Measurements from ENCODE around the gene DSCAML1. TPM values are rescaled to one million over a fixed set of nuclear protein-coding genes. Genes with fewer than 3 reads are reported as not detected.

The DSCAML1 gene
- total RNA-seq, 4 donors from 2014 or later: 0.54 to 1.8 (median 0.99) TPM

DNA sequence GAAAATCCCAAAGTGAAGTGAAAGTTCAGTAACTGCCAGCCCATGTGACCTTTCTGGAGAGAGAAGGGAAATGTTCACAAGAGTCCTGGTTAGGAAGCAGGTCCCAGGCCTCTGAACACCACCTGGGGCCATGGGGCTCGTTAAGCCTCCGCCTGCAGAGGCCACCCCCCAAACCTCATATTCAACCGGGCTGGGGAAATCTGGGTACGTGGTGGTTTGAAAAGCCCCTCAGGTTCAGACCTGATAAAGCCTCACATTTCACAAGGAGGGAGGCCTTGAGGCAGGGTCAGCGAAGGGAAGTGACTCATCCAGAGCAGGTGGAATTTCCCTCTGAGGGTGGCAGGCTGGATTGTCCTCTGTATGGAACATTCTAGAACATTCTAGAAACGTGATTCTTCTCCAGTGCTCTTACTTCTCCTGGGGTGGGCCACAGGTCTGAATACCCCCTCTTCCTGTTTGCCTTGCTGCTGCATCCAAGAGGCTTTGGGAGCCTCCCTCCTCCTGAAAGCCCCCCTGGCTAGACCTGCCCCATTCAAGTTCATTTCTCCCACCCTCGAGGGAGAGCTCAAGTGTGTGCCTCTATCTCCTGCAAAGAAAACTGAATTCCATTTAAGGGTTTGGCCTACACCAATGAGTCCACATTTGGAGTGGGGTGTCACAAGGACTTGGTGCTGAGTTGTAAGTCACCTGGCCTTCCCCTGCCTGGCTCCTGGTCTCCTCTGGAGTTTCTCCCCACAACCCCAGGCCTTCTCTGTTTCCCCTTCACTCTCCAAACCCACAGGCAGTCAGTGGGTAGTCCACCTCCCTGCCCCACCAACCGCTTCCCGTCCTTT lies 21.2 kb upstream of the DSCAML1 start:
- Histone ChIP-seq H3K36me3 (no peaks in the 10 kb centered on the region), H3K27me3 (no peaks in the 10 kb centered on the region), H3K27ac (peak overlapping the region in 2 of 3 donors; percentile 24 to 89), H3K4me3 (replicated peaks in 1 of 3) (no peak overlapping the region), H3K9me3 (no peaks in the 10 kb centered on the region), H3K4me1 (peaks cover 32 to 75% of the 10 kb centered on the region in 2 donors)
- TF ChIP-seq POLR2A (IDR thresholded peaks at IDR 0.05): no peak
- no peak for DNase-seq
- intact Hi-C loops (cut with DNase I): loop anchor here (5.0 kb wide), 1 partner anchor 391 kb away; no protein-coding TSS in a partner anchor
- WGBS, 2 donors: 61 to 67% methylated on average over 9 of the region's 9 CpGs

DNA sequence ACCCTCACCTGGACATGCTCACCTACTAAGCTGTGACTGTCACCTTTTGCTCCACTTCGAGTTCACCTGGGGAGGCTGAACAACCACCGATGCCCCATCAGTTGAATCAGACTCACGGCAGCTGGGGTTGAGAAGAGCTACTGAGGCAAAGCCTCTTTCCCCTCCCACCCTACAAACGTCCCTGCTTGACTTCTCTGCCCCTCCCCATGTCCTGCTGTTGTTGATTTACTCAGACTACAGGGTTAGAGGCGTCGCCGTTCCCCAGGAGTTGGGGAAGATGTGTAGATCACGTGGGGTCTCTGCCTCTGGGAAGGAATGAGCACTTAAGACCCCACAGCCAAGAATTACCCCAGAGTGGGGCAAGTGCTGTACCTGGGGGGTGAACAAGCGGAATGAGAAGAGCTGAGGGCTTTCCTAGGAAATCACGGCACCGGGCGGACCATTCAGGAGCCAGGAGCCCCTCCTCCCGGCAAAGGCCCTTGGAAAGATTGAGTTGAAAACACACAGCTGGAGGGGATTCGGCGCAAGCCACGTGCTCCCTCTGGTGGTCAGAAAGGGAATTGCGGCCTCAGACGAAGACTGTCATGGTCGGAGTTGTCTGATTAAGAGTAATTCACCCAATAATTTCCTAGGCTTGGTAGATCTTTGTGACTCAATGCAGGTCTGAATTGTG lies 20.5 kb upstream of the DSCAML1 start:
- 15 to 19% methylated on average over 14 to 19 of the region's 19 CpGs for WGBS, 2 donors
- Histone ChIP-seq H3K4me3 (replicated peaks in 1 of 3) (peak overlapping the region in 1 of 3 donors; percentile 1), H3K27ac (peak overlapping the region; percentile 24 to 89 (median 79)), H3K4me1 (peaks cover 32 to 75% of the 10 kb centered on the region in 2 donors), H3K27me3 (no peaks in the 10 kb centered on the region), H3K36me3 (no peaks in the 10 kb centered on the region), H3K9me3 (no peaks in the 10 kb centered on the region)
- TF ChIP-seq, protein P1, sequence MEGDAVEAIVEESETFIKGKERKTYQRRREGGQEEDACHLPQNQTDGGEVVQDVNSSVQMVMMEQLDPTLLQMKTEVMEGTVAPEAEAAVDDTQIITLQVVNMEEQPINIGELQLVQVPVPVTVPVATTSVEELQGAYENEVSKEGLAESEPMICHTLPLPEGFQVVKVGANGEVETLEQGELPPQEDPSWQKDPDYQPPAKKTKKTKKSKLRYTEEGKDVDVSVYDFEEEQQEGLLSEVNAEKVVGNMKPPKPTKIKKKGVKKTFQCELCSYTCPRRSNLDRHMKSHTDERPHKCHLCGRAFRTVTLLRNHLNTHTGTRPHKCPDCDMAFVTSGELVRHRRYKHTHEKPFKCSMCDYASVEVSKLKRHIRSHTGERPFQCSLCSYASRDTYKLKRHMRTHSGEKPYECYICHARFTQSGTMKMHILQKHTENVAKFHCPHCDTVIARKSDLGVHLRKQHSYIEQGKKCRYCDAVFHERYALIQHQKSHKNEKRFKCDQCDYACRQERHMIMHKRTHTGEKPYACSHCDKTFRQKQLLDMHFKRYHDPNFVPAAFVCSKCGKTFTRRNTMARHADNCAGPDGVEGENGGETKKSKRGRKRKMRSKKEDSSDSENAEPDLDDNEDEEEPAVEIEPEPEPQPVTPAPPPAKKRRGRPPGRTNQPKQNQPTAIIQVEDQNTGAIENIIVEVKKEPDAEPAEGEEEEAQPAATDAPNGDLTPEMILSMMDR (IDR thresholded peaks at IDR 0.05): peak; percentile 97 to 100 (median 99)
- no peak for TF ChIP-seq POLR2A (IDR thresholded peaks at IDR 0.05)
- intact Hi-C loops (cut with DNase I): loop anchor here (5.0 kb wide), 1 partner anchor 390 kb away; no protein-coding TSS in a partner anchor
- peak; percentile 87 to 88 for DNase-seq

DNA sequence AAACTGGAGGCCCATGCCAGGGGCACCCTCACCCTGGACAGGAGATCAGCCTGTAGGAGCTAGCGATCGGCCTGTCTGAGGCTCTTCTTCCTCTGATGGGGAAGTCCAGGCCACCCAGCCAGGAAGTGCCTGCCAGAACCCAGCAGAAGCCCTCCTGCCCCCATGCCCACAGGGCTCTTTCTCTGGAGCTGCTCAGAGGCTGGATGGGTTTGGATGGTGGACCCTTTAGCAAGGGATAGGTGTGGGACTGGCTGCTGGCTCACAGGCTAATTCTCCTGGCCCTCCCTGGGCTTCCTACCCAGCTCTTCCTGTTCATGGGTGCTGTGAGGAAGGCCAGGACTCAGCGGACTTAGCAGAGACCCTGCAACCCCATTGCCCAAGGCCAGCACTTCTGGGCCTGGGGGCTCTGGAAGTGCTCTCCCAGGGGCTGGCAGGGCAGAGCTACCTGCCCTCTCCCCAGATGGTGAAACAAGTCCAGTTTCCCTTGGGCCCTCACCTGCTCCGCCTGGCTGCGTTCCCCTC lies 19.9 kb upstream of the DSCAML1 start:
- Histone ChIP-seq H3K27ac (peak overlapping the region; percentile 24 to 89 (median 79)), H3K36me3 (no peaks in the 10 kb centered on the region), H3K27me3 (no peaks in the 10 kb centered on the region), H3K4me1 (peaks cover 32 to 75% of the 10 kb centered on the region in 2 donors), H3K4me3 (replicated peaks in 1 of 3) (no peak overlapping the region), H3K9me3 (no peaks in the 10 kb centered on the region)
- no peak for TF ChIP-seq POLR2A (IDR thresholded peaks at IDR 0.05)
- TF ChIP-seq, protein P1 (IDR thresholded peaks at IDR 0.05): no peak
- intact Hi-C loops (cut with DNase I): loop anchor here (5.0 kb wide), 1 partner anchor 390 kb away; no protein-coding TSS in a partner anchor
- peak in 1 of 2 donors; percentile 50 for DNase-seq
- 81 to 90% methylated on average over 3 to 4 of the region's 5 CpGs for WGBS, 2 donors

DNA sequence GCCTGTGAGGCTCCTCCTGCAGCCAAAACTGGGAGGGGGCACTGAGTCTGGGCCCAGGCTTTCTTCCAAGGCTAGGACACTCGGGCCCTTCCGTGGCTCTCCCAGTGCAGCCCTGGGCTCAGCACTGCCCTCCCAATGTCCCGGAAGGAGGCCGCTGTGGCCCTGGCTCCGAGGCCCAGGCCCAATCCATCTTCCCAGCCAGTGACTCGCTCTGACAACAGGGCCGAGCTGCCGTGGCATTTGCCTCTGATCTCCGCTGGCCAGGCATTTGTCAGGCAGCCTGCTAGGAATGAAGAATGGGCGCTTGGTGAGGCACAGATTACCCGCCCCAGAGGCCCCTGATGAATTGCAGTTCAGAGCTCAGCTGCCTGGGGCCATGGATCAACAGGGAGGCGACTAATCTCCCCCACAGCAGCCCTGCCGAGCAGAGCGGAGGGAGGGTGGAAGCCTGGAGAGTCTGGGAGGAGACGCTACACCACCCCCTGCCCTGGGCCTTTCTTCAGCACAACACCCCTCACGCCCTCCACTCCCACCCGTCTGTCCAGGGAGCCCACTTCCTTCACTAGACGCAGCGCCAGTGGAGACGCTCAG lies 19.2 kb upstream of the DSCAML1 start:
- 87 to 92% methylated on average over 9 to 15 of the region's 20 CpGs for WGBS, 2 donors
- Histone ChIP-seq H3K27ac (peak overlapping the region; percentile 68 to 89 (median 79)), H3K4me3 (replicated peaks in 1 of 3) (no peak overlapping the region), H3K4me1 (peaks cover 32 to 75% of the 10 kb centered on the region in 2 donors), H3K36me3 (no peaks in the 10 kb centered on the region), H3K9me3 (no peaks in the 10 kb centered on the region), H3K27me3 (no peaks in the 10 kb centered on the region)
- no peak for TF ChIP-seq POLR2A (IDR thresholded peaks at IDR 0.05)
- TF ChIP-seq, protein P1 (IDR thresholded peaks at IDR 0.05): peak in 1 of 6 experiments; percentile 6
- intact Hi-C loops (cut with DNase I): loop anchor here (5.0 kb wide), 1 partner anchor 389 kb away; no protein-coding TSS in a partner anchor
- DNase-seq: peak; percentile 60 to 72

DNA sequence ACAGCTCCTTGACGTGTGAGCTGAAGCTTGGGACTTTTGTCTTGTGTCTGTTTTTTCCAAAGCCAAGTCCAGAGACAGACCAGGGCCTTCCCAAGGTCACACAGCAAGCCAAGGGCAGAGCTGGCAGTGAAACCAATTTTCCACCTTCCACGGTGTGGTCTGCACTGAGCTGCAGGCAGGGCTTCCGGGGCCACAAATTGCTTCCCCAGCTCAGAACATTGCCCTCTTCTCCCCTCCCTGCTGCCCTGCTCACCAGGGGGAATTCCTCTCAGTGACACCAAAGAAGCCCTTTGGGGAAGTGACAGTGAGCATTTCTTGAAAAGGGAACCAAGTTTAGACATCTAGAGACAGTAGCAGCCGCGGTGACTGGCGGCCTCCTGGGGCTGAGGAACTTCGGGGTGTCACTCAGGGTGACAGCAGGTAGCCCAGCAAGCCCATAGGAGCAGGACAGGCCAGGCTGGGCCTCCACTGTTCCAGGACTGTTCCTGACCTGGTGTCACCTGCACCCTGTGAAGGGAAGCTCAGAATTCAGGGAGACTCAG lies 18.3 kb upstream of the DSCAML1 start:
- no peak for TF ChIP-seq POLR2A (IDR thresholded peaks at IDR 0.05)
- TF ChIP-seq, protein P1 (IDR thresholded peaks at IDR 0.05): no peak
- peak; percentile 35 to 41 for DNase-seq
- intact Hi-C loops (cut with DNase I): loop anchor here (5.0 kb wide), 1 partner anchor 388 kb away; no protein-coding TSS in a partner anchor
- no peaks in the 10 kb centered on the region for H3K27me3 ChIP-seq
- H3K9me3 ChIP-seq: no peaks in the 10 kb centered on the region
- peaks cover 32 to 73% of the 10 kb centered on the region in 2 donors for H3K4me1 ChIP-seq
- H3K4me3 ChIP-seq (replicated peaks in 1 of 3): no peak overlapping the region
- WGBS, 2 donors: 40 to 48% methylated on average over 6 of the region's 7 CpGs
- H3K27ac ChIP-seq: peak overlapping the region; percentile 68 to 89 (median 79)
- no peaks in the 10 kb centered on the region for H3K36me3 ChIP-seq
